Mesothelial cell of epicardium (in vitro differentiated cells): ENCODE results near the gene DTD2. TPM values are rescaled to one million over a fixed set of nuclear protein-coding genes. Genes with fewer than 3 reads are reported as not detected.

Experiments used
- DNase-seq, 2 experiments: peaks; one replicate each; pipeline ENCODE4 v3.0.0; 2021; ENCODE audit warnings: low spot score in 2 of 2; ENCODE audit not compliant: unreplicated experiment in 2 of 2
- H3K27ac Mint-ChIP-seq: 2 replicates; pipeline ENCODE4 v1.8.0; 2021; ENCODE audit warnings: mixed read lengths
- H3K27me3 Mint-ChIP-seq: 2 replicates; pipeline ENCODE4 v1.8.0; 2021; ENCODE audit warnings: low read depth, mixed read lengths
- H3K36me3 Mint-ChIP-seq: 2 replicates; pipeline ENCODE4 v1.8.0; 2021; ENCODE audit warnings: mixed read lengths
- H3K4me1 Mint-ChIP-seq: 2 replicates; pipeline ENCODE4 v1.8.0; 2021; ENCODE audit warnings: mixed read lengths
- H3K4me3 Mint-ChIP-seq: 2 replicates; pipeline ENCODE4 v1.8.0; 2021; ENCODE audit warnings: mild to moderate bottlenecking, moderate library complexity, mixed read lengths
- H3K9me3 Mint-ChIP-seq: 2 replicates; pipeline ENCODE4 v1.8.0; 2021; ENCODE audit warnings: mixed read lengths
- total RNA-seq: library from RNA; stranded (reverse); gene quantifications from 3 replicates; pipeline ENCODE4 v1.2.1, GENCODE V29; 2021
- TF ChIP-seq, protein P1 (sequence below): fragments of 200-600 bp; sonication (generic); IDR thresholded peaks from one replicate; pipeline ENCODE4 v1.5.0; 2021; ENCODE audit warnings: antibody characterized with exemption; ENCODE audit not compliant: unreplicated experiment

The DTD2 gene
- total RNA-seq, result 28.7 to 33.6 TPM (median 29.5 TPM) in 3 replicates

DNA sequence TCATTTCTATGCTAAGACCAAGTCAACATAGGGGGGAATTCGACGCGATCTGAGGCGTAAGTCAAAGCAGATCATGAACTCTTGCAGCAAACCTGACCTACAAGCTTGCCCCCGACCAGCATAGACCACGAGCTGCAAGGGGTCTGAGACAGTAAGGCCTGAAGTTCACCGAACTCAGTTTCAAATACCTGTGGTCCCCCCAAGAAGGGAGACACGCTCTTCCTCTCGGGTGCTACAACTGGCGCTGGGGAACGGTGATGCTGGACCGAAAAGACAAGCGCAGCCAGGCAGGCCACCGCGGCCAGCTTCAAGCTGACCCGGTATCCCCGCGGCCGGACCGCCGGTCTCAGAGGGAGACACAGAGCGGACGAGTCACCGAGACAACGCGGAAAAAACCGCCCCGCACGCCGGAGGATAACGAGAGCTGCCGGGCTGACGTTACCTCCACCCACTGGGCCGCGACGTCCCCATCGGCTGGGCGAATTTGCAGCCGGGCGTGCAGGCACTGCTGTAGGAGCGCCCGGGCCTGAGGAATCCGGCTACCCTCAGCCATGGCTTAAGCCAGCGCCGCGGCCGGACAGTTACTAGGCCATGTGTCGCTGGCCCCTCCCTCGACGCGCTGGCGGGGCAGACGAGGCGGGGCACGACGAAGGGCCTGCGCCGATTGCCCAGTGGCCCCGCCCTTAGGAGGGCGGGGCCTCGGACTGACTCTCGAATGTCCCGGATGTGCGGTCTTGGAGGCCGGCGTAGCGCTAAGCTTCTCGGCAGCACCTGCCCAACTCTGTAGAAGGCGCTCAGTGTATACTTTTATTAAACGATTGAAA lies at the start of gene DTD2:
Gene DTD2 (minus strand): TSS at position 666 of the 824 bp plus-strand sequence. CDS start 113 bp downstream, at position 553.
- Mint-ChIP-seq H3K27ac (peak within 1 kb of the TSS; percentile 100), H3K36me3 (no peaks in the 10 kb centered on the region), H3K4me3 (peak within 1 kb of the TSS; percentile 98), H3K9me3 (no peaks in the 10 kb centered on the region), H3K4me1 (peaks cover 41% of the 10 kb centered on the region), H3K27me3 (no peaks in the 10 kb centered on the region)
- peak; percentile 86 to 91 for DNase-seq
- TF ChIP-seq, protein P1, sequence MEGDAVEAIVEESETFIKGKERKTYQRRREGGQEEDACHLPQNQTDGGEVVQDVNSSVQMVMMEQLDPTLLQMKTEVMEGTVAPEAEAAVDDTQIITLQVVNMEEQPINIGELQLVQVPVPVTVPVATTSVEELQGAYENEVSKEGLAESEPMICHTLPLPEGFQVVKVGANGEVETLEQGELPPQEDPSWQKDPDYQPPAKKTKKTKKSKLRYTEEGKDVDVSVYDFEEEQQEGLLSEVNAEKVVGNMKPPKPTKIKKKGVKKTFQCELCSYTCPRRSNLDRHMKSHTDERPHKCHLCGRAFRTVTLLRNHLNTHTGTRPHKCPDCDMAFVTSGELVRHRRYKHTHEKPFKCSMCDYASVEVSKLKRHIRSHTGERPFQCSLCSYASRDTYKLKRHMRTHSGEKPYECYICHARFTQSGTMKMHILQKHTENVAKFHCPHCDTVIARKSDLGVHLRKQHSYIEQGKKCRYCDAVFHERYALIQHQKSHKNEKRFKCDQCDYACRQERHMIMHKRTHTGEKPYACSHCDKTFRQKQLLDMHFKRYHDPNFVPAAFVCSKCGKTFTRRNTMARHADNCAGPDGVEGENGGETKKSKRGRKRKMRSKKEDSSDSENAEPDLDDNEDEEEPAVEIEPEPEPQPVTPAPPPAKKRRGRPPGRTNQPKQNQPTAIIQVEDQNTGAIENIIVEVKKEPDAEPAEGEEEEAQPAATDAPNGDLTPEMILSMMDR, result no peak

DNA sequence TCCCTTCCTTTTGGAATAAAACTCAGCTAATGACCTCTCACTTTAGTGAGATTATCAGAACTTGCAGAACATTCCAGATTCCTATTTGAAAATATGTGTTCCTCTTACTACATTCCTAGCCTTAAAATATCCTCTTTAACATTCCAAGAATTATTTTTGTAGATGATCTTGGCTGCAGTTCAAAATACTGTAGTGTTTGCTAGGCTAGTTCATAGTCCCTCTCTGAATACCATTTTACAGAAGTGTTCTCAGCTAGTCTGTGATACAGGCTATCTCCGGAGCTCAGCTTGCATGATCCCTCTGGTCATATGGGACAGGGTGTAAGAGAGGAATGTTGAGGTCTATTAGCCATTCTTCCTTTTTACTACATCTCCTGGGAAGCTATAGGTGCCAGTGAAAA lies 48.1 kb upstream of the DTD2 start:
- no peak for DNase-seq
- Mint-ChIP-seq H3K27me3 (peaks cover 3% of the 10 kb centered on the region), H3K36me3 (no peaks in the 10 kb centered on the region), H3K4me1 (peaks cover 25% of the 10 kb centered on the region), H3K9me3 (peaks cover 7% of the 10 kb centered on the region), H3K27ac (peak overlapping the region; percentile 92), H3K4me3 (no peak overlapping the region)
- TF ChIP-seq, protein P1, result no peak

DNA sequence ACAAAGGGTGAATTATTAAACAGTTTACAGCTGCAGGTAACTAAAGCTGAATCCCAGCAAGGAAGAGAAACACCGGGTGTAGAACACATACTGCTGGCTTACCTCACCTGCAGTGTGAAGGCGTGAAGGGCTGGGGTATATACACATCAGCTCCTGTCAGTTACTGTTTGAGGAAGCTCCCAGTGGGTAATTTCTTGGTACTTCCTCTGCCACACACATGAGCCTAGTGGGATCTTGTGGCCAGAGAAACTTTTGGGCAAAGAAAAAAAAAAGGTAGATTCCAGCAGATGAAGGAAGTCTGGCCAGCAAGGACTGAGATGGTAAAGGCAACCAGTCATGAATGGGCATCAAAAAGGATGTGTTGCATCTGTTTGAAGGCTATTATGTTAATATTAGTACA lies 44.6 kb upstream of the DTD2 start:
- Mint-ChIP-seq H3K9me3 (peaks cover 34% of the 10 kb centered on the region), H3K27ac (no peak overlapping the region), H3K27me3 (peaks cover 3% of the 10 kb centered on the region), H3K4me3 (no peak overlapping the region), H3K4me1 (peaks cover 21% of the 10 kb centered on the region), H3K36me3 (no peaks in the 10 kb centered on the region)
- TF ChIP-seq, protein P1, result no peak
- DNase-seq, result no peak

DNA sequence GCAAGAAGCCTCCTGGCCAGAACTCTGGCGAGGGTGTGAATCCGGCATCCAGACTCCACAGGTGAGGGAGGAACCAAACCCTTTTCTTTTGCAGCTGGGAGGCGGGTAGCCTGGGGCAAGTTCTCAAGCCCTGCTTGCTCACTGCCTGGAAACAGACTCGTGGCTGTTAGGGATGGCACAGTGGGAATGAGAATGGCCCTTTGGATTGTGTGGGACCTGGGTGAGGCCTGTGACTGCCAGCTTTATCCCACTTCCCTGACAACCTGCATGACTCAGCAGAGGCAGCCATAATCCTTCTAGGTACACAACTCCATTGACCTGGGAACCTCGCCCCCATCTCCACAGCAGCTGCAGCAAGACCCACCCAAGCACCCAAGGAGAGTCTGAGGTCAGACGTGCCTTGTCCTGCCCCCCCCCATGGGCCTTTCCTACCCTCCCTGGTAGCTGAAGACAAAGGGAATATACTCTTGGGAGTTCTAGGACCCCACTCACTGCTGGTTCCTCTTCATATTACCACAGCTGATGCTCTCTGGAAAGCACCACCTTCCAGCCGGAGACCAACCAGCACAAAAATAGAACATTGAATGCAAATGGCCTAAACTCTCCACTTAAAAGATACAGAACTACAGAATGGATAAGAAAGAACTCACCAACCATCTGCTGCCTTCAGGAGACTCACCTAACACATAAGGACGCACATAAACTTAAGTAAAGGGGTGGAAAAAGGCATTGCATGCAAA lies 35.6 kb upstream of the DTD2 start:
- DNase-seq, result no peak
- Mint-ChIP-seq H3K4me1 (no peaks in the 10 kb centered on the region), H3K27ac (no peak overlapping the region), H3K36me3 (no peaks in the 10 kb centered on the region), H3K4me3 (no peak overlapping the region), H3K9me3 (peaks cover 29% of the 10 kb centered on the region), H3K27me3 (no peaks in the 10 kb centered on the region)
- TF ChIP-seq, protein P1, result no peak

DNA sequence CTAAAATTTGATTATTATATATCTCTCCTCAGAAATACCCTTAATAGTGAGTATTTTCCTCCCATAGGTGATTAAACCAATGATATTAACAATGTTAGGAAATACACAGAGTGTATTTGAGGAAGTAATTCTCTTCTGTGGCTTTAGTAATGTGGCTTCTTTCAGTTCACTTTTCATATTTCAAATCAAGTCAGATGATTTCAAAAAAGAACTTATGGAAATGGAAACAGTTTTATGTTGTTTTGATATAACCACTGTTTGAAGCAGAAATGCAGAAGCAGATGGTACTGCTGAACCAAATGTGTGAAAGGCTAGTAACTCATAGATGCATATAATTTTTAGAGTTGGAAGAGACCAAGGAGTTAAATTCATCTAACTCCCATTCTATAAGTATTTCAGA lies 32.4 kb upstream of the DTD2 start:
- TF ChIP-seq, protein P1, result no peak
- H3K4me3 Mint-ChIP-seq, result no peak overlapping the region
- no peak for DNase-seq
- H3K9me3 Mint-ChIP-seq, result no peaks in the 10 kb centered on the region
- no peaks in the 10 kb centered on the region for H3K27me3 Mint-ChIP-seq
- H3K4me1 Mint-ChIP-seq, result no peaks in the 10 kb centered on the region
- no peaks in the 10 kb centered on the region for H3K36me3 Mint-ChIP-seq
- no peak overlapping the region for H3K27ac Mint-ChIP-seq
